GM23338 (cell line): ENCODE measurements around the gene UBAC1. TPM values are rescaled to one million over a fixed set of nuclear protein-coding genes. Genes with fewer than 3 reads are reported as not detected.

ENCODE experiments used
- ATAC-seq: fragments of 200-7000 bp; cut with Tn5 transposase; 3 replicates; pipeline ENCODE4 v1.9.1; 2020
- DNase-seq: peaks from one replicate; pipeline ENCODE4 v3.0.0-alpha.2; 2015; ENCODE audit warnings: low spot score
- H2AFZ ChIP-seq: fragments of 200-600 bp; sonication (generic); 2 replicates; pipeline ENCODE4 v1.8.0; 2016; ENCODE audit warnings: antibody characterized with exemption, mild to moderate bottlenecking, moderate library complexity
- H3F3A ChIP-seq: fragments of 200-600 bp; sonication (generic); replicated peaks from 2 replicates; pipeline ENCODE4 v1.8.0; 2017; ENCODE audit warnings: antibody characterized with exemption, mixed run types, low read depth
- H3K27ac ChIP-seq: fragments of 200-600 bp; sonication (generic); 2 replicates; pipeline ENCODE4 v1.6.1; 2016; ENCODE audit warnings: low read depth
- H3K27me3 ChIP-seq: fragments of 200-600 bp; sonication (generic); 2 replicates; pipeline ENCODE4 v1.8.0; 2016; ENCODE audit warnings: mild to moderate bottlenecking, mixed run types, moderate library complexity; ENCODE audit not compliant: insufficient read depth
- H3K36me3 ChIP-seq: fragments of 200-600 bp; sonication (generic); 2 replicates; pipeline ENCODE4 v1.8.0; 2016; ENCODE audit warnings: mild to moderate bottlenecking; ENCODE audit not compliant: insufficient read depth
- H3K4me1 ChIP-seq: fragments of 200-600 bp; sonication (generic); 2 replicates; pipeline ENCODE4 v1.8.0; 2016; ENCODE audit warnings: mild to moderate bottlenecking, moderate library complexity; ENCODE audit not compliant: insufficient read depth
- H3K4me2 ChIP-seq: fragments of 200-600 bp; sonication (generic); 2 replicates; pipeline ENCODE4 v1.7.1; 2017; ENCODE audit warnings: mixed run types
- H3K4me3 ChIP-seq: fragments of 200-600 bp; sonication (generic); 2 replicates; pipeline ENCODE4 v1.6.1; 2016; ENCODE audit warnings: mixed run types
- H3K79me2 ChIP-seq: fragments of 200-600 bp; sonication (generic); replicated peaks from 2 replicates; pipeline ENCODE4 v1.8.0; 2017; ENCODE audit warnings: mild to moderate bottlenecking; ENCODE audit not compliant: insufficient read depth
- H3K9me2 ChIP-seq: fragments of 200-600 bp; sonication (generic); 2 replicates; pipeline ENCODE4 v1.8.0; 2017; ENCODE audit not compliant: insufficient read depth
- H4K20me1 ChIP-seq: fragments of 200-600 bp; sonication (generic); replicated peaks from 2 replicates; pipeline ENCODE4 v1.8.0; 2017; ENCODE audit warnings: mild to moderate bottlenecking; ENCODE audit not compliant: insufficient read depth
- H3K27ac Mint-ChIP-seq: 2 replicates; pipeline ENCODE4 v1.8.0; 2020; ENCODE audit warnings: inconsistent platforms, mild to moderate bottlenecking, moderate library complexity, mixed read lengths
- H3K27me3 Mint-ChIP-seq: 3 replicates; pipeline ENCODE4 v1.8.0; 2022; ENCODE audit warnings: low read depth, mild to moderate bottlenecking, moderate library complexity, mixed read lengths, inconsistent platforms; ENCODE audit not compliant: insufficient read depth, poor library complexity
- H3K36me3 Mint-ChIP-seq: 3 replicates; pipeline ENCODE4 v1.8.0; 2021; ENCODE audit warnings: low read depth, mild to moderate bottlenecking, inconsistent platforms, moderate library complexity, mixed read lengths
- H3K4me1 Mint-ChIP-seq: 3 replicates; pipeline ENCODE4 v1.8.0; 2020; ENCODE audit warnings: mild to moderate bottlenecking, inconsistent platforms, mixed read lengths
- H3K4me3 Mint-ChIP-seq: 3 replicates; pipeline ENCODE4 v1.8.0; 2021; ENCODE audit warnings: moderate library complexity, mild to moderate bottlenecking, inconsistent platforms, mixed read lengths
- H3K9me3 Mint-ChIP-seq: 3 replicates; pipeline ENCODE4 v1.8.0; 2020; ENCODE audit warnings: moderate library complexity, mild to moderate bottlenecking, inconsistent platforms, mixed read lengths
- CREB1 ChIP-seq: fragments of 250-450 bp; sonication (Bioruptor Pico); IDR thresholded peaks from 2 replicates; pipeline ENCODE4 v1.5.0; 2020; ENCODE audit warnings: low read depth, mild to moderate bottlenecking, moderate library complexity
- ETS1 ChIP-seq: IDR thresholded peaks from 2 replicates; pipeline ENCODE4 v1.6.1; 2016; ENCODE audit warnings: antibody characterized with exemption
- EZH2phosphoT487 ChIP-seq: fragments of 200-600 bp; sonication (generic); IDR thresholded peaks from one replicate; pipeline ENCODE4 v1.8.1; 2018; ENCODE audit warnings: antibody characterized with exemption; ENCODE audit not compliant: unreplicated experiment
- JUNB ChIP-seq: IDR thresholded peaks from one replicate; pipeline ENCODE4 v1.6.1; 2016; ENCODE audit warnings: antibody characterized with exemption; ENCODE audit not compliant: unreplicated experiment
- POLR2AphosphoS5 ChIP-seq: IDR thresholded peaks from 2 replicates; pipeline ENCODE4 v1.6.1; 2016; ENCODE audit warnings: antibody characterized with exemption, low read depth
- REST ChIP-seq: IDR thresholded peaks from one replicate; pipeline ENCODE4 v1.6.1; 2018; ENCODE audit warnings: antibody characterized with exemption; ENCODE audit not compliant: unreplicated experiment
- STAT1 ChIP-seq: IDR thresholded peaks from one replicate; pipeline ENCODE4 v1.6.1; 2016; ENCODE audit warnings: antibody characterized with exemption; ENCODE audit not compliant: unreplicated experiment
- ZNF462 ChIP-seq: fragments of 250-450 bp; sonication (Bioruptor Pico); IDR thresholded peaks from 2 replicates; pipeline ENCODE4 v1.5.0; 2020; ENCODE audit warnings: mild to moderate bottlenecking, moderate library complexity
- polyA plus RNA-seq: library from polyadenylated mRNA; unstranded; fragments of >200 nt; fragmentation: Nextera tagmentation; extraction: Ambion mirVana; gene quantifications from 2 replicates; pipeline ENCODE4 v1.2.1, GENCODE V29; 2016
- total RNA-seq: library from RNA; depleted of rRNA; stranded (reverse); fragments of >200 nt; shearing (Covaris generic); gene quantifications from 2 replicates; pipeline ENCODE4 v1.2.3, GENCODE V29; 2014

UBAC1 gene
- total and polyA plus RNA-seq, 2 experiments from 2014 or later: 63.2 to 86.6 TPM

GRCh38 chr9:135962696-135963307 lies 1.6 kb upstream of the UBAC1 start:
- H3K27ac Mint-ChIP-seq: no peak overlapping the region
- no peak for ATAC-seq
- Histone ChIP-seq H2AFZ (no peak overlapping the region), H4K20me1 (peaks cover 15% of the 10 kb centered on the region), H3K79me2 (peaks cover 29% of the 10 kb centered on the region), H3K27me3 (no peaks in the 10 kb centered on the region), H3K36me3 (no peaks in the 10 kb centered on the region), H3F3A (peaks cover 9% of the 10 kb centered on the region; the same call in 1 of the 2 replicates), H3K27ac (no peak overlapping the region), H3K9me2 (no peaks in the 10 kb centered on the region), H3K4me3 (no peak overlapping the region), H3K4me2 (no peak overlapping the region), H3K4me1 (peaks cover 7% of the 10 kb centered on the region; the same call in 1 of the 2 replicates)
- H3K4me1 Mint-ChIP-seq: peaks cover 27% of the 10 kb centered on the region
- peaks cover 17% of the 10 kb centered on the region for H3K27me3 Mint-ChIP-seq
- no peaks in the 10 kb centered on the region for H3K36me3 Mint-ChIP-seq
- TF ChIP-seq CREB1 (CRISPR knock-in tag) (no peak), REST (no peak)
- H3K4me3 Mint-ChIP-seq: peak overlapping the region; percentile 77; the same call in 2 of the 3 replicates
- DNase-seq: no peak
- H3K9me3 Mint-ChIP-seq: no peaks in the 10 kb centered on the region

GRCh38 chr9:135961811-135962695 lies 880 bp upstream of the UBAC1 start:
- H3K27me3 ChIP-seq: no peaks in the 10 kb centered on the region
- H3K9me2 ChIP-seq: no peaks in the 10 kb centered on the region
- H3K4me3 Mint-ChIP-seq: peak overlapping the region; percentile 77
- DNase-seq: no peak
- H3K36me3 ChIP-seq: no peaks in the 10 kb centered on the region
- peaks cover 36% of the 10 kb centered on the region for H3K79me2 ChIP-seq
- peaks cover 15% of the 10 kb centered on the region for H3K27me3 Mint-ChIP-seq
- H3K4me2 ChIP-seq: peak overlapping the region; percentile 79
- H4K20me1 ChIP-seq: peaks cover 18% of the 10 kb centered on the region
- no peak overlapping the region for H3K27ac Mint-ChIP-seq
- H2AFZ ChIP-seq: peak overlapping the region; percentile 94; the same call in 1 of the 2 replicates
- H3F3A ChIP-seq: 0 out of 2 replicates have a peak, but pooled peaks cover 9% of the 10 kb centered on the region
- no peaks in the 10 kb centered on the region for H3K36me3 Mint-ChIP-seq
- peaks cover 22% of the 10 kb centered on the region for H3K4me1 Mint-ChIP-seq
- TF ChIP-seq EZH2phosphoT487 (no peak), ZNF462 (CRISPR knock-in tag) (no peak), POLR2AphosphoS5 (no peak), JUNB (no peak), STAT1 (no peak), ETS1 (no peak), CREB1 (CRISPR knock-in tag) (no peak)
- no peaks in the 10 kb centered on the region for H3K9me3 Mint-ChIP-seq
- peak; percentile 8; the same call in 2 of the 3 replicates for ATAC-seq
- peaks cover 7% of the 10 kb centered on the region; the same call in 1 of the 2 replicates for H3K4me1 ChIP-seq
- peak overlapping the region; percentile 52 for H3K4me3 ChIP-seq
- no peak overlapping the region for H3K27ac ChIP-seq
